Suppressor macrophage treated with lipopolysaccharide for 4 hours (primary cell): Measurements from ENCODE around the gene R3HDM4.

ENCODE experiments used
- DNase-seq: peaks from one replicate; pipeline ENCODE4 v3.0.0-alpha.2; 2020

R3HDM4 gene

DNA sequence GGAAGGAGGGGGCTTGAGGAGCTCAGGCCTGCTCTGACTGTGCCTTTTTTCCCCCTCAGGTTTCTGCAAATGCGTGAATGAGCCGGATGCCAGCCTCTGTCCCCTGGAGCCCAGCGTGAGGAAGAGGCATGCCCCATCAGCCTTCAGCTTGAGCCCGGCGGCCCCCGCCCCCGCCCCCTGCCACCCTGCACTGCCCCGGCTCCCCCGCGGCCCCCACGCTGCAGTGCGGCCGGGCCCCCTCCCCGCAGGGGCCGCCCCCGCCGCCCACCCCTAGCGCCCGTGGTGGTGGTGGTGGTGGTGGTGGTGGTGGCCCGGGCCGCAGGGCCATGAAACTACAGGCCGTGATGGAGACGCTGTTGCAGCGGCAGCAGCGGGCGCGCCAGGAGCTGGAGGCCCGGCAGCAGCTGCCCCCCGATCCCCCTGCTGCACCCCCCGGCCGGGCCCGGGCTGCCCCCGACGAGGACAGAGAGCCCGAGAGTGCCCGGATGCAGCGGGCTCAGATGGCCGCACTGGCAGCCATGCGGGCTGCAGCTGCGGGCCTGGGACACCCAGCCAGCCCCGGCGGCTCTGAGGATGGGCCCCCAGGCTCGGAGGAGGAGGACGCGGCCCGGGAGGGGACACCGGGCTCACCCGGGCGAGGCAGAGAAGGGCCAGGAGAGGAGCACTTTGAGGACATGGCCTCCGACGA is 16.3 kb upstream of the R3HDM4 start:
- DNase-seq: no peak

DNA sequence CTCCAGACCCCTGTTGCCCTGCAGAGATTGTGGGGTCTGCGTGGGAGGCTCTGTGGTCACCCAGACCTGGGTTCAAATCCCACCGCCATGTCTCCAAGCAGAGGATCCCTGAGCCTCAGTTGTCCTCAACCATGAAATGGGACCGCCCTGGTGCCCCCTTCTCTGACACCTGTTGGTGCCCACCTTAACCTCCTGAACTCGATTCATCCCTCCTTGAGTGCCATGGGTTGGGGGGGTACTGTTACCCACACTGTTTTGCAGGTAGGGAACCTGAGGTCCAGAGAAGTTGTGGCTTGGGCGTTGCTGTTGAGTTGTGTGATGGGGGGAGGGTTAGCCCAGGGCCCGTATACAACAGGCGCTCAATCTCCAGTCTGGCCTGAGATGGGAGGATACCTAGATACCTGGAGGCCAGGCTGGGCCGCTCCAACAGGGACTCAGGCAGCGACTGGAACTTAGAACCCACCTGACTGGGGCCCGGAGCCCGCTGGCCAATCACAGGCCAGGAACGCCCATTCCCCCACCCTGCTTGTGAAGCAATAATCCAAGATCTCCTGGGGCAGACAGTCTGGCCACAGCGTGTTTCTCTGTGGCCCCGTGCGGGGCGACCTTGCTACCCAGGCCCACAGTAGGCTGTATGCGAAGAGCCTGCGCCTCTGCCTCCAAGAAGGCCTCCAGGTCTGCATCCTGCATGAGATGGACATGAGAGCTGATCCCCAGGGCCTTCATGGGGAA is 15.6 kb upstream of the R3HDM4 start:
- no peak for DNase-seq

DNA sequence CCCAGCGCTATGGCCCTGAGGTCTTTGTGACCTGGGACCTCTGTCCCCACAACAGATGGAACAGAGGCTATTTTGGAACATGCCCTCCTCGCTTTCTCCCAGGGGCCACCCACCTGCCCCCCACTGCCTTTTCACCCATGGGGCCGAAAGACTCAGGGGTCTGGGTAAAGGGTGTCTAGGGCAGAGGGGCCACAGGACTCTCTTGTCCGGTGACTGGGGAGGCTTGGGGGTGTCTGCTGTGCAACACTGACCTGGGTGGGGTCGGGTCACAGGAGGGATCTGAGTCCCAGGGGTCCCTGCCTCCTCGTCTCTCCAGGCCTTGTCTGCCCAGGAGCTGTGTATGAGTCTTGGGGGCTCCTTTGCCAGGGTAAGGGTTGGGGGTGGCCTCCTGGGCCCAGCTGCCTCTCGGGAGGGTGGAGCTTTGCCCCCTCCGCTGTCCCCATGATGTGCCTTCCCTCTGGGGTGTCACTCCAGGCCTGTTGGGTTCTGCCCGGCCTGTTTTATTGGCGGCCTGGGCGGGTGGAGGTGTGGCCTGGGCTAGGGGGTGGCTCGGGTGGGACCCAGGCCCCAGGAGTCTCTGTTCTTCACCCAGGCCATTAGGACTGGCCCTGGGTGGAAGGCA is 14.9 kb upstream of the R3HDM4 start:
- no peak for DNase-seq

DNA sequence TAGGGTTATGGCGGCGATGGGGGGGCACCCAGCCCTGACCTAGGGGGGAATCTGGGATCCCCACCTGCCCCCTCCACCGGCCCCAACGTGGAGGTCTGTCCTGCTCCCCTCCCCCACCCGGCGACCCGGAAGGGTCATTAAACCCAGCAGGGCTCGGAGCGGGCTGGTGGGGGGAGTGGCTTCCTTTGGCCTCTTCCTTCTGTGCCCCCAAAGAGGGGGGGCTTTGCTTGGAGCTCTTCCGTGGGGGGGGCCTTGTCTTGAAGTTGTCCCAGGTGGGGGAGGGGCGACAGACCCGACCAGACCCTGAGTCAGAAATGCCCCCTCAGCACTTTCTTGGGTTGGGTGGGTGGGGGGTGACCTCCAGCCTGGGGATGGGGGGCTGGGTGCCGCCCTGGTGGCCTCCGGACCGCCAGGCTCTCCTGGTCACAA is 14.3 kb upstream of the R3HDM4 start:
- no peak for DNase-seq

DNA sequence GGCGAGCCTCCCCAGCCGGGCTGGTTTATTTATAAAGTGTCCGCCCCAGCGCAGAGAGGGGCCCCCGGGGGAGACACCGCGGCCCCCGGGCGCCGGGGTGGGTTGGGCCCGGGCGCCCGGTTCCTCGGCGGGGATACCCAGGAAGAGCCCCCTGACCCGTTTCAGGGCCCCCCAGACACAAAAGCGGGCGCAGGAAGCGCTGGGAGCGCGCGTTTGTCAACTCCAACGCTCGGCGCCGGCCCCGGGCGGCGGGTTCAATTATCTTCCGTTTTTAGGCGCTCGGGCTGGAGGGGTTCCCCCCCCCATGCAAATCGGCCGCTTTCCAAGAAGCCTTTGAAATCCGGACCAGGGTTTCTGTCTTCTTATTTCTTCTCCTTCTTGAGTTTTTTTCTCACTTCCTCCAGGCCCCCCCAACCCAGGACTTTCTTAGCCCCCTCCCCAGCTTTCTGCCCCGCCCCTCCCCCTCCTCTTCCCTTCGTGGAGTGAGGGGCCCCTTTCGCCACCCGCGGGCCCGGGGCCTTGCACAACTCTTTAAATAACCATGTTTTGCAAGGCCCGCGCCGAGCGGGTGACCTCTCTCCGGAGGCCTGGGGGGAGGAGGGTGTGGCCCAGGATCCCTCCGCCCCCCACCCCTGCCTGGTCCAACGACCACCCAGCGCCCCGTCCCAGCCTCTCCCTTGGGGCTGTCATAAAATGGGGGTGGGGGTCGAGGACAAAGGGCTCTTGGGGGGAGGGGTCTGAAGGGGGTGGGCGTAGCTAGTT is 13.8 kb upstream of the R3HDM4 start:
- peak; percentile 93 for DNase-seq

DNA sequence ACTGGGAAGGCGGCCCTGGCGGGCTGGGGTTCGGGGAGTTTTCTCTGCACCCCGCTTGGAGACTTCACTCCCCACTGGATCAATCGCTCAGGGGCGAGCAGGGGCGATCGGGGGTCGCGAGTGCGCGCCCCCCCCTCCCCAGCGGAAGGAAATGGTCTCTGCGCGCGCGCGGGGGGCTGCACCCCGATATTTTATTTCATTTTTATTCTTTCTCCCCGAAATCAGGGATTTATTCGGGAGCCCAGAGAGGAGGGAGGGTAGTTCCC is 13.2 kb upstream of the R3HDM4 start:
- DNase-seq: no peak

DNA sequence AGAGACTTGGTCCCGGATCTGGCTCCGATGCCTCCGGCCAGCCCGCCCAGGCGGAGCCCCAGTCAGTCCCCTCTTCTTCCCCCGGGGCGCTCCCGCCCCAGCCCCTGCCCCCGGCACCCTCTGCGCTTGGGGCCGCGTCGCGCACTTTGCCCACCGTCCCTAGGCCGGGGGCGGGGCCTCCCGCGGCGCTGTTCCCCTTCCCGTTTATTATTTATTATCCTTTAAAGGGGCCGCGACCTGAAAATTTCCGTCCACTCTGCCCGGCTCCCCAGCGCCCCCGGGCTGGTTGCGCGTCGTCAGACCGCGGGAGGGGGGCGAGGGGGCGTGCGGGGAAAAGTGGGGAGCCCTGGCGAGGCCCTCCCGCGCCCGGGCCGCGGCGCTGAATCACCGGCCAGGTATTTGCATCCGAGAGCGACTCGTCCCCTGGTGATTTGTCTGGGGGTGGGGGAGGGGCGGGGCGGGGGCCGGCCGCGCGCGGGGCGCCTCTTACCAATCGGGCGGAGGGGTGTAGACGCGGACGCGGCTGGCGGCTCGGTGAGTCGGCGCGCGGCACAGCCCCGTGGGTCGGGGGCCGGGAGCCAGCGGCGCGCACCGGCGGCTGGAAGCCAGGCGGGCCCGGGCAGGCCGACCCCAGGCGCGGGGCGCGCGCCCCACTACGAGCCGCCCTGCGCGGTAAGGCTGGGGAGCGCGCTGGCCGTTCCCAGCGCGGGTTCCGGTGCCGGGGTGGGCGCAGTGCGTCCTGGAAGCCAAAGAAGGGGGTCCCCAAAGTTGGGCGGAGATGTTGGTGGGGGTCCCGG is 12.7 kb upstream of the R3HDM4 start, which contains the start of gene ARID3A:
Gene ARID3A, plus strand, starts transcription at position 510 of the 797 bp plus-strand sequence. CDS start 3,494 bp downstream, outside the sequence.
- DNase-seq: peak; percentile 88

DNA sequence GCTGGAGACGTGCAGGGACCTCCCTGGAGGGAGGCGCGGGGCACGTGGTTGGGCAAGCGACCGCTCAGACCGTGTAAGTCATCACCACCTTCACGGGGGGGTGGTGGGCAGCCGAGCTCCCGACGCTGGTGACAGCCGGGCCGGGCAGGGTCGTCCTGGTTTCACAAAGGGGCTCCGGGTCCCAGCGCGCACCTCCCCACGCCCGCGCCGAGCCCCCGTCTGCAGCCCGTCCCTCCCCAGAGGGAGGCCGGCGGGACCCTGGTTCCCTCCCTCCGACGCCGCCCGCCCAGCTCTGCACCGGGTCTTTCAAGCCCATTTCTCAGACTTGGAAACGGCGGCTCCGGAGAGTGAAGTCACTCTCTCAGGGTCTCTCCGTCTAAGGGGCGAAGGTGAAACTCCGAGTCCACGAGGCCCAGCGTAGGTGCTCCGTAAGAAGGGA is 12.1 kb upstream of the R3HDM4 start:
- no peak for DNase-seq

DNA sequence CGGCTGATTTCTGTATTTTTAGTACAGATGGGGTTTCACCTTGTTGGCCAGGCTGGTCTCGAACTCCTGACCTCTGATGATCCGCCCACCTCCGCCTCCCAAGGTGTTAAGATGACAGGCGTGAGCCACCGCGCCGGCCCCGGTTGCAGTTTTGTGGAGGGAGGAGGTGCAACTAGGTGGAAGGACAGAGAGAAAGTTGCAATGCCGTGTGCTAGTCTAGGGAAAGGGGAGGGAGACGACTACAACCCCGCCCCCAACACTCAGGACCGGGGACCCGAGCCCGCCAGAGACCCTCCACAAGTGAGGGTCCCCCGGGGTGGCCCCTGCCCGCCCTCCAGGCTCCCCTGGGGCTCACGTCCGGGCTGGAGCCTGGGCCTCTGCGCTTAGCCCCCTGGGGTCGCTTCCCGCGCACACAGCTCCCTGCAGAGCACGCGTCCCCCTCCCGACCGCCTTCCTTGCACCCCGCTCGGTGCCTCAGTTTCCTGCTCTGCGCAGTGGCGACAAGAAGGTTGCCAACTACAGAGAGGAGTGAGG is 11.6 kb upstream of the R3HDM4 start:
- DNase-seq: no peak

DNA sequence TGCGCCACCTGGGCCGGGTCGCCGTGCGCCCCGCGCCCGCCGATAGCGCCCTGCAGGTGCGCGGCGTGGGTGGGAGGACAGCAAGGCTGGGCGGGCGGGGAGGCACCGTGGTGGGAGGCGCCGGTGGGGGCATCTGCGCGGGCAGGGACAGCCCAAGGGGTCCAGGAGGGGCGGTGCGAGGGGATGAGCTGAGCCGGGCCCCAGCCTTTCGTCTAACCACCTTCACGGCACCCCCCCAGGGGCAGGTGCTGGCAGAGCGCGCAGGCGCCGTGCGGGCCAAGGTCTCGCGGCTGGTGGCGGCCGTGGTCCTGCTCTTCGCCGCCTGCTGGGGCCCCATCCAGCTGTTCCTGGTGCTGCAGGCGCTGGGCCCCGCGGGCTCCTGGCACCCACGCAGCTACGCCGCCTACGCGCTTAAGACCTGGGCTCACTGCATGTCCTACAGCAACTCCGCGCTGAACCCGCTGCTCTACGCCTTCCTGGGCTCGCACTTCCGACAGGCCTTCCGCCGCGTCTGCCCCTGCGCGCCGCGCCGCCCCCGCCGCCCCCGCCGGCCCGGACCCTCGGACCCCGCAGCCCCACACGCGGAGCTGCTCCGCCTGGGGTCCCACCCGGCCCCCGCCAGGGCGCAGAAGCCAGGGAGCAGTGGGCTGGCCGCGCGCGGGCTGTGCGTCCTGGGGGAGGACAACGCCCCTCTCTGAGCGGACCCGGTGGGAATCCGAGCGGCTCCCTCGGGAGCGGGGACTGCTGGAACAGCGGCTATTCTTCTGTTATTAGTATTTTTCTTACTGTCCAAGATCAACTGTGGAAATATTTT is 7.2 kb upstream of the R3HDM4 start:
- DNase-seq: no peak

DNA sequence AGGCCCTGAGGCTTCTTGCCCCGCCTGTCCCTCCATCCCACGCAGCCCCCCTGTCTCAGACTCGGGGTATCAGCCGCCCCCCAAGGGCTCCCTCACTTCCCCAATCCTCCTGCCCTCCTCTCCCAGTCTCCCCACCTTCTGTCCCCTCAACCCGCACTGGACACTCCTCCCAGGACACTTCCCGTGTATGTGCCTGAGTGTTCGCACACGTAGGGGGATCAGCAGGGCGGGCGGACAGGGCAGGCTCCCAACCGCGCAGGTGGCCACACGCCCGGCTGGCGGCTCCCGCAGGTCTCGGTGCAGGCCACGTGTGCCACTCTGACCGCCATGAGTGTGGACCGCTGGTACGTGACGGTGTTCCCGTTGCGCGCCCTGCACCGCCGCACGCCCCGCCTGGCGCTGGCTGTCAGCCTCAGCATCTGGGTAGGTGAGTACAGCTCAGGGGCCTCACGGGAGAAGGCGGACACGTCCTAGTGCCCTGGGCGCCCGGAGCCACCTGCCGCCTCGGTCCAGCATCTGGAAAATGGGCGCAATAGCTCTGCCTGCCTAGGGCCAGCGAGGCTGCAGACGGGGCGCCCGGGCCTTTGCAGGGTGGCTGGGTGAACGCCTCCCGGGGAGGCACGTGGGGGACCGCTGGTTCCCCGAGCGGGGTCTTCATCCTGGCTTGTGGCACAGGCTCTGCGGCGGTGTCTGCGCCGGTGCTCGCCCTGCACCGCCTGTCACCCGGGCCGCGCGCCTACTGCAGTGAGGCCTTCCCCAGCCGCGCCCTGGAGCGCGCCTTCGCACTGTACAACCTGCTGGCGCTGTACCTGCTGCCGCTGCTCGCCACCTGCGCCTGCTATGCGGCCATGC is 6.4 kb upstream of the R3HDM4 start:
- DNase-seq: no peak

DNA sequence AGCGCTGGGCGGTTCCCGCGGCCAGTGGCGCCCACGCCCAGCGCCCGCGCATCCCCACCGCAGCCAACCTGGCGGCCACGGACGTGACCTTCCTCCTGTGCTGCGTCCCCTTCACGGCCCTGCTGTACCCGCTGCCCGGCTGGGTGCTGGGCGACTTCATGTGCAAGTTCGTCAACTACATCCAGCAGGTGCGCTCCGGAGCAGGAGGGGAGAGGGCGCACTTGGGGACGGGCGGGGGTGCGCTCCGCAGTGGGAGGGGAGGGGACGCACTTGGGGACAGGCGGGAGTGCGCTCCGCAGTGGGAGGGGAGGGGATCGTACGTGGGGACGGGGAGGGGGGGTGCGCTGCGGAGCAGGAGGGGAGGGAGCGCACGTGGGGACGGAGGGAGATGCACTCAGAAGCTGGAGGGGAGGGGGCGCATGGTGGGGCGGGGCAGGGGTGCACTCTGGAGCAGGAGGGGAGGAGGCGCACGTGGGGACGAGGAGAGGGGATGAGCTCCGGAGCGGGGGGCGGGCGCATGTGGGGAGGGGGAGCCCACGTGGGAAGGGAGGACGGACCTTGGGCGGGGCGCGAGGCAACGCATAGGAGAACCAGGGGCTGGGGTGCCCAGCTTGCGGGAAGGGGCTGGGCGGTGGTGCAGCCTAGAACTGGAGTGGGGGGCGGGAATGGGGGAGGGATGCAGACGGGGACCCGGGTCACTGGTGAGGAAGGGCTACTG is 5.6 kb upstream of the R3HDM4 start:
- DNase-seq: no peak

DNA sequence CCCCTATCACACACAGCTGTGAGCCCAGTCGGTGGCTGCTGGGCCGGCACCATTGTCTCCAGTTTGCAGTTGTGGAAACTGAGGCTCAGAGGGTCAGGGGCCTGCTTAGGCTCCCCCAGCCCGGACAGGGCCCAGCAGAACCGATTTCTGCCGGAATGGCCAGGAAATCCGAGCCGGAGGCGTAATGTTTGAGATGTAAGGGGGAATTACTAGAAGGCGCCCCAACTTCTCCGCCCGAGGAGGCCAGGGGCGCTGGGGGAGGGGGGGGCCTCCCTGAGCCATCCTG is 5.1 kb upstream of the R3HDM4 start:
- DNase-seq: no peak

DNA sequence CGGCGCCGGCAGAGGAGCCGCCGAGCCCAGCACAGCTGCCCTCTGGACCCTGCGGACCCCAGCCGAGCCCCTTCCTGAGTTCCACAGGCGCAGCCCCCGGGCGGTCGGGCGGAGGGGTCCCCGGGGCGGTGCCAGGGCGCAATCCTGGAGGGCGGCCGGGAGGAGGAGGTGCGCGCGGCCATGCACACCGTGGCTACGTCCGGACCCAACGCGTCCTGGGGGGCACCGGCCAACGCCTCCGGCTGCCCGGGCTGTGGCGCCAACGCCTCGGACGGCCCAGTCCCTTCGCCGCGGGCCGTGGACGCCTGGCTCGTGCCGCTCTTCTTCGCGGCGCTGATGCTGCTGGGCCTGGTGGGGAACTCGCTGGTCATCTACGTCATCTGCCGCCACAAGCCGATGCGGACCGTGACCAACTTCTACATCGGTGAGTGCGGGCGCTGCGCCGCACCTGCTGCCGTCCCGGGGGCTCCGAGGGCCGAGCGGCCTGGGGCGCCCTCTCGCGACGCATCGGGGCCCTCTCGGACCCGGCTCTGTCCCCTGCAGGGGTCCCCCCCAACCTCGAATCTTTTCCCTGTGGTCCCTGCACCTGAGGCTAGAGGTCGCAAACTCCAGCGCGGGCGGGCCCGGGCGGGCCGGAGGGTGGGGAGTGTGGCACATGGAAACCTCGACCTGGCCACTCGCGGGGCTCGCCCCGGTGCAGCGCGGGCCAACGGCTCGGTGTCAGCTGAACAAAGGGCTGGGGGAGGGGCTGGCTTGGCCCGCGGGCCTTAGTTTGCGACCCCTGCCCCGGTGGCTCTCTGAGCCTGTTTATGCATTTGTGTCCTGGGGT is 4.5 kb upstream of the R3HDM4 start, which contains the start of gene KISS1R:
Gene KISS1R, plus strand, starts transcription at position 11 of the 829 bp plus-strand sequence. Its CDS starts 170 bp downstream, at position 181.
- peak; percentile 50 for DNase-seq

DNA sequence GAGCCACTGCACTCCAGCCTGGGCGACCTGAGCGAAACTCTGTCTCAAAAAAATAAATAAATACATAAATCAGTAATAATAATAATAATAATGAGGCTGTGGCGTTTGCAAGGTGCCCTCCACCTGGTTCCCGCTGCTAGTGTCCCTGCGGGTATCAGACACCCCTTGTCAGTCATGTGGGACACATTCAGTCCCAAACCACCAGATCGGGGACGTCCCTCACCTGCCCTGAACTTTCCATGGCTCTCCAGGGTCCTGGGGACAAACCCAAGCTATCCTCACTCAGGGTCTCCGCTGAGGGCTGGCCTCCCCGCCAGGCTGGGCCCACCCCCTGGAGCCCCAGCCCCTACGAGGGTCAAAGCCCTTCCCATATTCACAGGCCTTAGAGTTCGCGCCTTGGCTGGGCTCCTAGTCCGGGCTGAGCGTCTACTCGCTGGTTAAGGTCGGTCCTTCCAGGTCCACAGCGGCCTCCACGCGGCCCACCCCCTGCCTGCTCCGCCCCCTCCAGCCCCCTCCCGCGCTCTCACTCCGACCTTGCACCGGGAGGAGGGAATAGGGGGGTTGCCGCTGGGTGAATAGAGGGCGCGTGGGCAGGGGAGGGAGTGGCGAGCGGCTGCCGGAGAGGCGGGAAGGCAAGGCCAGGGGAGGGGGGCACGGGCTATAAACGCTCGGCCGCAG is 3.8 kb upstream of the R3HDM4 start:
- DNase-seq: no peak

DNA sequence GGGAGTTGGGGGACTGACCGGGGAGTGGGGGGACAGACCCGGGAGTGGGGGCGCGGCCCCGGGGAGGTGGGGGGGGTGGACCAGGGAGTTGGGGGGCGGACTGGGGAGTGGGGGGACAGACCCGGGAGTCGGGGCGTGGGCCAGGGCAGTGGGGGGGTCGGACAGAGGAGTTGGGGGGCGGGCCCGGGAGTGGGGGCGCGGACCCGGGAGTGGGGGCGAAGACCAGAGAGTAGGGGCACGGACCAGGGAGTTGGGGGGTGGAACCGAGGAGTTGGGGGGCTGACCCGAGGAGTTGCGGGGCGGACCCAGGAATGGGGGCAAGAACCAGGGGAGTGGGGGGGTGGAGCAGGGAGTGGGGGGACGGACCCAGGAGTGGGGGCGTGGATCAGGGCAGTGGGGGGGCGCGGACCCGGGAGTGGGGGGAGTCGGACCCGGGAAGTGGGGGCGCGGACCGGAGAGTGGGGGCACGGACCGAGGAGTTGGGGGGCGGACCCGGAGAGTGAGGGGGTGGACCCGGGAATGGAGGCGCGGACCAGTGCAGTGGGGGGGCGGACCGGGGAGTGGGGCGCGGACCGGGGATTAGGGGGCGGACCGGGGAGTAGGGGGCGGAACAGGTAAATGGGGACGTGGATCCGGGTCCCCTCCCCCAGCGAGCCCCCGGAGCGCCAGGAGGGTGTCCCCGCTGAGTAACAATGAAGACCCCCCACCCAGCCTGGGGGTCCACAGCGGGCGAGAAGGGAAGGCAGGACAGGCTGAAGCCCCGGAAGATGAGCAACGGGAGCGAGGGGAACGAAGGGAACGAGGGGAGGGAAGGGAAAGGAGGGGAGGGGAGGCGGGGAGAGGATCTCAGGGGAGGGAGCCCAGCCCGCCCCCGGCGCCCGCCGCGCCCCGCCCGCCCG is 589 bp downstream of the R3HDM4 start:
- DNase-seq: peak; percentile 34
